22Rv1 (cell line): ENCODE measurements around the gene PARD3.

Experiments used
- CTCF ChIP-seq: fragments of 450-650 bp; IDR thresholded peaks from 2 replicates; pipeline ENCODE4 v1.5.1; 2017; ENCODE audit warnings: mild to moderate bottlenecking
- ZFX ChIP-seq: fragments of 450-650 bp; IDR thresholded peaks from 2 replicates; pipeline ENCODE4 v1.6.1; 2017; ENCODE audit warnings: antibody characterized with exemption, borderline replicate concordance

DNA sequence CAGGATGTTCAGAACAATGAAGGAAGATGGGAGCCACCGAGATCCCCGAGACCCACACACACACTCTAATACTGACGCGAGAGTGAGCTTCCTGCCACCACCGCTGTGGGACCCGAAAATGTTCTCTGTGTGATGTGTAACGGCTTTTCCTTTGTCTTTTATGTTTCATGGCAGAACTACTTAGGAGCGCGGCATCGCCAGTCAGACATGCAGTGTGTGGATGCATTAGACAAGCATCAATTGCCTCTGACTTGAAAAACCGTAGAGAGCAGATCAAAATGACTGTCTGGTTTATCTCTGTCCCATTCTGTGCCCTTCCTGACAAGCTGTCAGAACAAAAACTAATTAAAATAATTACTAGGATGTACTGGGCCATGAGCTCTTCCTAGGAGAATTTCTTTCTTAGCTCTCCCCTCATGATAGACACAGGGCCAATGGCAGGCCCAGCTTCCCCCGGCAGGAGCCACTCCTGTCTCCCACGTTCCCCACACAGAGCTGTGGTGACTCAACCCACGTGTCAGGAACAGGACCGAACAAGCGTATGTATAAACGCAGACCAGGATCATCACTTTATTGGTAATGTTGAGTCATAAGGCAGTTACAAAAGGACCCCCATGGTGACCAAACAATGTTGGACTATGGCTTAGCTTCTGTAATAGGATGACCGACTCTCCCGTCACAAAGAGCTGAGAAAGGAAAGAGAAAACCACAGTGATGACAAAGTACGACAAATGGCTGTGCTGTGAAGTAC lies 705.0 kb downstream of the PARD3 start:
- TF ChIP-seq CTCF = no peak
- no peak for TF ChIP-seq ZFX
